Vagina (tissue), 2 donors: ENCODE measurements around the gene CHRNA7. TPM values are rescaled to one million over a fixed set of nuclear protein-coding genes. Genes with fewer than 3 reads are reported as not detected.

ENCODE experiments used
- DNase-seq, 2 donors: peaks; one replicate each; pipeline ENCODE4 v3.0.0-alpha.2; 2017; ENCODE audit errors: extremely low spot score in 2 of 2
- H3K27ac ChIP-seq: fragments of 200-600 bp; sonication (generic); one replicate; pipeline ENCODE4 v1.5.1; 2019
- H3K27me3 ChIP-seq: fragments of 200-600 bp; sonication (generic); one replicate; pipeline ENCODE4 v1.5.1; 2019
- H3K36me3 ChIP-seq, 2 donors: fragments of 200-600 bp; sonication (generic); one replicate each; pipeline ENCODE4 v1.5.1; 2017 to 2019
- H3K4me1 ChIP-seq: fragments of 200-600 bp; sonication (generic); one replicate; pipeline ENCODE4 v1.5.1; 2019
- H3K4me3 ChIP-seq, 2 donors: fragments of 200-600 bp; sonication (generic); 1 replicate in 1 of 2; 2 replicates in 1 of 2; pipeline ENCODE4 v1.5.1; 2016 to 2019
- H3K9me3 ChIP-seq: fragments of 200-600 bp; sonication (generic); one replicate; pipeline ENCODE4 v1.5.1; 2019
- CTCF ChIP-seq, 3 experiments: fragments of 450-650 bp in 2 of 3; fragments of 200-600 bp in 1 of 3; sonication (generic) in 1 of 3; IDR thresholded peaks; one replicate each; pipeline ENCODE4 v1.5.1; 2017 to 2019; ENCODE audit warnings: antibody characterized with exemption in 3 of 3, mild to moderate bottlenecking in 2 of 3, moderate library complexity in 2 of 3
- POLR2A ChIP-seq, 2 donors: fragments of 450-650 bp; IDR thresholded peaks; one replicate each; pipeline ENCODE4 v1.6.1; 2017; ENCODE audit warnings: antibody characterized with exemption in 2 of 2, mild to moderate bottlenecking in 2 of 2, moderate library complexity in 2 of 2
- POLR2AphosphoS5 ChIP-seq, 2 donors: sonication (generic); formaldehyde crosslinking; IDR thresholded peaks; one replicate each; pipeline ENCODE4 v1.9.0; 2017; ENCODE audit warnings: antibody characterized with exemption in 2 of 2, mild to moderate bottlenecking in 2 of 2, low read depth in 1 of 2; ENCODE audit not compliant: insufficient read depth in 1 of 2
- intact Hi-C: fragments of 100-400 bp; cut with DNase I; formaldehyde crosslinking; loops from one replicate; pipeline ENCODE4 v1.15.1; 2023
- total RNA-seq: library from RNA; depleted of rRNA; stranded (reverse); fragments of >200 nt; gene quantifications from one replicate; pipeline ENCODE4 v1.2.3, GENCODE V29; 2016

Gene CHRNA7
- total RNA-seq, 1 donor from 2014 or later: 10.1 TPM

GRCh38 chr15:32106401-32107381, 76.4 kb downstream of the CHRNA7 start:
- Histone ChIP-seq H3K9me3 (no peaks in the 10 kb centered on the region), H3K27ac (no peak overlapping the region), H3K4me1 (no peaks in the 10 kb centered on the region), H3K4me3 (no peak overlapping the region), H3K27me3 (no peaks in the 10 kb centered on the region), H3K36me3 (no peaks in the 10 kb centered on the region)
- intact Hi-C loops: no loop called here
- TF ChIP-seq POLR2AphosphoS5 (IDR thresholded peaks at IDR 0.05; ENCODE audit: insufficient read depth in 1 of 2, low read depth in 1 of 2) (no peak), POLR2A (IDR thresholded peaks at IDR 0.05) (no peak), CTCF (IDR thresholded peaks at IDR 0.05) (no peak)
- no peak for DNase-seq

GRCh38 chr15:32107477-32108080, 77.3 kb downstream of the CHRNA7 start:
- TF ChIP-seq POLR2A (IDR thresholded peaks at IDR 0.05): no peak
- no peak for TF ChIP-seq POLR2AphosphoS5 (IDR thresholded peaks at IDR 0.05; ENCODE audit: insufficient read depth in 1 of 2, low read depth in 1 of 2)
- TF ChIP-seq CTCF (IDR thresholded peaks at IDR 0.05): no peak
- intact Hi-C loops: no loop called here

GRCh38 chr15:32108661-32109060, 78.3 kb downstream of the CHRNA7 start:
- H3K4me3 ChIP-seq: no peak overlapping the region
- no peaks in the 10 kb centered on the region for H3K27me3 ChIP-seq
- H3K36me3 ChIP-seq: no peaks in the 10 kb centered on the region
- H3K4me1 ChIP-seq: no peaks in the 10 kb centered on the region
- no peaks in the 10 kb centered on the region for H3K9me3 ChIP-seq
- intact Hi-C loops: no loop called here
- TF ChIP-seq POLR2A (IDR thresholded peaks at IDR 0.05) (no peak), POLR2AphosphoS5 (IDR thresholded peaks at IDR 0.05; ENCODE audit: insufficient read depth in 1 of 2, low read depth in 1 of 2) (no peak), CTCF (IDR thresholded peaks at IDR 0.05) (no peak)
- no peak overlapping the region for H3K27ac ChIP-seq
- DNase-seq: no peak

More at GRCh38 chr15:32107477-32108080, 77.3 kb downstream of the CHRNA7 start:
- no peaks in the 10 kb centered on the region for H3K27me3 ChIP-seq
- no peaks in the 10 kb centered on the region for H3K36me3 ChIP-seq
- no peaks in the 10 kb centered on the region for H3K4me1 ChIP-seq
- no peak for DNase-seq
- H3K27ac ChIP-seq: no peak overlapping the region
- no peaks in the 10 kb centered on the region for H3K9me3 ChIP-seq
- no peak overlapping the region for H3K4me3 ChIP-seq

GRCh38 chr15:32112101-32112500, 81.8 kb downstream of the CHRNA7 start:
- Histone ChIP-seq H3K27me3 (no peaks in the 10 kb centered on the region), H3K36me3 (no peaks in the 10 kb centered on the region), H3K9me3 (no peaks in the 10 kb centered on the region), H3K4me1 (no peaks in the 10 kb centered on the region), H3K27ac (no peak overlapping the region), H3K4me3 (no peak overlapping the region)
- no peak for DNase-seq
- intact Hi-C loops: no loop called here
- no peak for TF ChIP-seq POLR2A (IDR thresholded peaks at IDR 0.05)
- no peak for TF ChIP-seq POLR2AphosphoS5 (IDR thresholded peaks at IDR 0.05; ENCODE audit: insufficient read depth in 1 of 2, low read depth in 1 of 2)
- no peak for TF ChIP-seq CTCF (IDR thresholded peaks at IDR 0.05)
